ENCODE data around the gene CFDP1.

CFDP1 gene

GRCh38 chr16:75371171-75371570 lies 62.1 kb downstream of the CFDP1 start:
- DNase-seq = no peak

- no peak for DNase-seq
These were observed 69.0 kb downstream of the CFDP1 start for GRCh38 chr16:75364286-75364791.

GRCh38 chr16:75362846-75363245 lies 70.5 kb downstream of the CFDP1 start:
- DNase-seq = no peak

GRCh38 chr16:75361936-75362335 lies 71.4 kb downstream of the CFDP1 start:
- no peak for DNase-seq

- no peak for DNase-seq
These were observed 79.1 kb downstream of the CFDP1 start for GRCh38 chr16:75354170-75354569.

- DNase-seq = no peak
These were observed 82.1 kb downstream of the CFDP1 start for GRCh38 chr16:75351183-75351582.

- no peak for DNase-seq
These were observed 87.6 kb downstream of the CFDP1 start for GRCh38 chr16:75345711-75346110.

- no peak for DNase-seq
These were observed 89.4 kb downstream of the CFDP1 start for GRCh38 chr16:75343941-75344340.

GRCh38 chr16:75343286-75343685 lies 90.0 kb downstream of the CFDP1 start:
- DNase-seq = no peak

GRCh38 chr16:75342308-75342811 lies 90.9 kb downstream of the CFDP1 start:
- no peak for DNase-seq

GRCh38 chr16:75341564-75342307 lies 91.6 kb downstream of the CFDP1 start:
- no peak for DNase-seq

GRCh38 chr16:75340741-75341491 lies 92.4 kb downstream of the CFDP1 start:
- DNase-seq = no peak

- no peak for DNase-seq
These were observed 95.9 kb downstream of the CFDP1 start for GRCh38 chr16:75337430-75337829.

GRCh38 chr16:75336521-75336920 lies 96.8 kb downstream of the CFDP1 start:
- DNase-seq = no peak

GRCh38 chr16:75333721-75334163 lies 99.6 kb downstream of the CFDP1 start:
- no peak for DNase-seq

GRCh38 chr16:75329943-75330342 lies 103.4 kb downstream of the CFDP1 start:
- DNase-seq = no peak

- DNase-seq = no peak
These were observed 107.0 kb downstream of the CFDP1 start for GRCh38 chr16:75326333-75326732.

GRCh38 chr16:75323933-75324332 lies 109.4 kb downstream of the CFDP1 start:
- no peak for DNase-seq

GRCh38 chr16:75323198-75323597 lies 110.1 kb downstream of the CFDP1 start:
- no peak for DNase-seq

GRCh38 chr16:75322740-75323139 lies 110.6 kb downstream of the CFDP1 start:
- DNase-seq = no peak

GRCh38 chr16:75320435-75320834 lies 112.9 kb downstream of the CFDP1 start:
- DNase-seq = no peak

GRCh38 chr16:75319513-75320411 lies 113.5 kb downstream of the CFDP1 start:
- no peak for DNase-seq

- no peak for DNase-seq
These were observed 114.6 kb downstream of the CFDP1 start for GRCh38 chr16:75318737-75319136.
